Upper lobe of right lung (tissue), 1 donor: Measurements from ENCODE around the gene CIC. TPM values are rescaled to one million over a fixed set of nuclear protein-coding genes. Genes with fewer than 3 reads are reported as not detected.

Experiments
- ATAC-seq: fragments of 200-7000 bp; cut with Tn5 transposase; one replicate; pipeline ENCODE4 v1.9.1; 2020; ENCODE audit warnings: mild to moderate bottlenecking, moderate library complexity
- DNase-seq: peaks from one replicate; pipeline ENCODE4 v3.0.0-alpha.2; 2020
- H3K27ac ChIP-seq: fragments of 200-600 bp; one replicate; pipeline ENCODE4 v1.8.0; 2022
- H3K27me3 ChIP-seq: fragments of 200-600 bp; one replicate; pipeline ENCODE4 v1.8.0; 2022; ENCODE audit warnings: mild to moderate bottlenecking
- H3K36me3 ChIP-seq: fragments of 200-600 bp; one replicate; pipeline ENCODE4 v1.8.0; 2022
- H3K4me1 ChIP-seq: fragments of 200-600 bp; one replicate; pipeline ENCODE4 v1.8.0; 2022
- H3K4me3 ChIP-seq: fragments of 200-600 bp; one replicate; pipeline ENCODE4 v1.8.0; 2022; ENCODE audit warnings: mild to moderate bottlenecking
- H3K9me3 ChIP-seq: fragments of 200-600 bp; one replicate; pipeline ENCODE4 v1.8.0; 2022
- CTCF ChIP-seq: fragments of 200-600 bp; IDR thresholded peaks from one replicate; pipeline ENCODE4 v1.8.0; 2022; ENCODE audit warnings: antibody characterized with exemption
- intact Hi-C: fragments of 100-400 bp; cut with DNase I; formaldehyde crosslinking; loops from one replicate; pipeline ENCODE4 v1.11.0; 2022
- total RNA-seq: library from RNA; stranded (reverse); fragmentation: NEBNext Ultra II Directional; extraction: Animal tissue kit (Norgen Biotek cat#: 25700); gene quantifications from one replicate; pipeline ENCODE4 v1.2.1, GENCODE V29; 2021
- donor health status: DM: no; HTN: yes; CAD: no; lungs with severe emphysema.

Gene CIC
- total RNA-seq, 1 donor from 2014 or later = 76.7 TPM

DNA sequence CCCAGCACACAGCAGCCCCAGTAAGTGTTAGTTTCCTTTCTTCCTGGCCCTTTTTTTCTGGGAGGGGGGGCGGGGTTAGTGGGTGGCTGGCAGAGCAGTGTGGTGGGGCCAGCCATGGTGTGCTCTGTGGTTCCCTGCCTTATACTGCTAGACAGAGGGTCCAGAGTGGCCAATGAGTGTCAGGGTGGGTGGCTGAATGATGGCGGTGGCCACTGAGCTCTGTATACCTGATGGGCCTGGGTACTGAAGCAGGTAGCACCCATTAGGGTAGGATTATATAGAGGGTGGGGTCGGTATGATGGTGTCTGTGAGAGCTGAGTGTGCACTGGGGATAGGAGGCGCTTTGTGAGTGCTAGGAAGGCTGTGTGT is 13.8 kb downstream of the CIC start:
- Histone ChIP-seq H3K9me3 (no peaks in the 10 kb centered on the region), H3K4me3 (peak overlapping the region; percentile 52), H3K36me3 (peaks cover 11% of the 10 kb centered on the region), H3K27me3 (no peaks in the 10 kb centered on the region), H3K27ac (peak overlapping the region; percentile 80), H3K4me1 (peaks cover 60% of the 10 kb centered on the region)
- no peak for TF ChIP-seq CTCF
- DNase-seq (no peak), ATAC-seq (no peak)
- intact Hi-C loops = no loop called here

DNA sequence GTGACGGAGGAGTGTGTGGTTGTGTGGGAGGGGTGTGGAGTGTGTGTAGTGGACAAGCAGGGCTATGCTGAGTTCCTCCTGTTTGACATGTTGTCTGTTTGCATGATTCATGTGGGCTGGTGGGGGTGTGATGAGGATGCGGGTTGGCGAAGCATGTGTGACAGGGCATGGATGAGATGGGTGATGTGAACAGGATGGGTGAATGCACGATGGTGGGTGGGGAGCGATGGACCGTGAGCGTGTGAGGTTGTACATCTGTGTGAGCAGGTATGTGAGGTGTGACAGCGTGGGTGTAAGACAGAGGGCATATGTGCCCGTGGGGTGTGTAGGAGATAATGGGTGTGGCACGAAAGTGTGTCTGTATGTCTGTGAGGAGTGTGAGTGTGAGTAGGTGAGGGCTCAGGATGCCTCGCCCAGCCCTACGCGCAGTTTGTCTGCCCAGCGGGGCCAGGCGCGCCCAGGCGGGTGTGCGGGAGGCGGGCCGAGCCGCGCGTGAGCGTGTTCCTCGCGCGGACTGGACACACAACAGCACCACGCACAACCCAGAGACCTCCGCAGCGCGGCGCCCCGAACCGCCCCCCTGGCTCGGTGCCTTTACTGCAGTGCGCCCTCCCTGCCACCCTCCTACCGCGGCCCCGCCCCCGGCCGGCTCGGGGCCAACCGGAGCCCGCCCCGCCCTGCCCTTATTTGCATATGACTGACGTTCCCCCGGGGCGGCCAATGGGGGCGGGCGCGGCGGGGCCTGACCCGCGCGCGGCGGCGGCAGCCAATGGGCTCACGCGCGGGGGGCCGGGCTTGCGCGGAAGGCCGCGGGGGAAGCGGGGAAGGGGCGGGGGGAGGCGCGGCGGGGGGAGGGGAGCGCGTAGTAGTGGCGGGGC is 14.4 kb downstream of the CIC start:
- H3K4me1 ChIP-seq = peaks cover 54% of the 10 kb centered on the region
- ATAC-seq (peak; percentile 83), DNase-seq (peak; percentile 98)
- no peaks in the 10 kb centered on the region for H3K27me3 ChIP-seq
- H3K4me3 ChIP-seq = peak overlapping the region; percentile 52
- no peaks in the 10 kb centered on the region for H3K9me3 ChIP-seq
- peak overlapping the region; percentile 80 for H3K27ac ChIP-seq
- intact Hi-C loops = no loop called here
- TF ChIP-seq CTCF = no peak
- H3K36me3 ChIP-seq = peaks cover 17% of the 10 kb centered on the region

- Histone ChIP-seq H3K4me1 (peaks cover 47% of the 10 kb centered on the region), H3K9me3 (no peaks in the 10 kb centered on the region), H3K36me3 (peaks cover 23% of the 10 kb centered on the region), H3K27ac (peak overlapping the region; percentile 66), H3K4me3 (peak overlapping the region; percentile 26), H3K27me3 (no peaks in the 10 kb centered on the region)
- DNase-seq (peak; percentile 94), ATAC-seq (peak; percentile 75)
- intact Hi-C loops = no loop called here
- no peak for TF ChIP-seq CTCF
Observed at GRCh38 chr19:42284066-42284501, 15.0 kb downstream of the CIC start.

DNA sequence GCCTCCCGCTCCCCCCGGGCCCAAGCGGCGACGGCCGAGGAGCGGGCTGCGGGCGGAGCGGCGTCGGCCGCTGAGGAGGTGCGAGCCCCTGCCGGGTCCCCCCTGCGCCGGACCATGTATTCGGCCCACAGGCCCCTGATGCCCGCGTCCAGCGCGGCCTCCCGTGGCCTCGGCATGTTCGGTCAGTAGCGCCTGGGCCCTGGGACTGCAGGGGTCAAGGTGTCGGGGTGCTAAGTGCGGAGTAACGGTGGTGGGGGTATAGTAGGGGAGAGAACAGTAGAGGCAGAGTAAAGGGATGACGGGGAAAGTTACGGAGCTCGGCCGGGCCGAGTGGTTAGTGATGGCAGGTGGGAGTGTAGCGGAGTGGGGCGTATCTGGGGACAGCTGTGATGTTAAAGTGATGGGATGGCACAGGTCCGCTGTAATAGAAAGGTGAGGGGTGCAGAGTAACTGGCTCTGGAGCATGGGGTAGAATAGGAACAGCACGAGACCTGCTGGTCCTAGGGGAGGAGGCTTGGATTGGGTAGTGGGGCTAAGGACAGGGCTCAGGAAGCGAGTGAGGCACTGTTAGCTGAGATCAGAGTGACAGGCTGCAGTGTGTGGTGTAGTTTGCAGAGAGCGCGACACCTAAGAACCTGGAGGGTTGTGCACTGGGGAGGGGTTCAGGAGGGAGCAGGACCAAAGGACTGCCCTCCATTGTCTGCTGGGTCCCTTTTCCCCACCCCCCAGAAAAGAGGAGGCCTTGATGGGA is 15.7 kb downstream of the CIC start:
- no peaks in the 10 kb centered on the region for H3K27me3 ChIP-seq
- DNase-seq (no peak), ATAC-seq (no peak)
- peaks cover 30% of the 10 kb centered on the region for H3K36me3 ChIP-seq
- H3K9me3 ChIP-seq = no peaks in the 10 kb centered on the region
- no peak for TF ChIP-seq CTCF
- peak overlapping the region; percentile 61 for H3K4me3 ChIP-seq
- H3K27ac ChIP-seq = peak overlapping the region; percentile 42
- peaks cover 42% of the 10 kb centered on the region for H3K4me1 ChIP-seq
- intact Hi-C loops = no loop called here

DNA sequence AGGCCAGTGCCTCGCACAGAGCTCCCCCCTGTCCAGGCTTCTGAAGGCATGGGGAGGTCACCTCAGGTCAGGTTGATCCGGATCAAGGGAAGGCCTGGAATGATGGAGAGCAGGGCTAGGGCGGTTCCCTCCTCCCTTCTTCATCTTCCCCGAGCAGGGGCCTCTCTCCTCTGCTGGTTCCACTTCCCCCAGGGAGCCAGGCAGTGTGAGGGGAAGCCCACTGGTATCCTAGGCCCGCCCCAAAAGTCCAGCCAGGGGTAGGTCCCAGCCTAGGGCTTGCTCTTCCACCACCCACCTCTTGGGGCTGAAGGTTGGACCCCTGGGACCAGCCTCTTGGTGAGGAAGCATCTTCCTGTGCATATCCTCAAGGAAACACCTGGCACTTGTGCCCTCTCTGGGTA is 16.5 kb downstream of the CIC start:
- no peak for DNase-seq
- no peaks in the 10 kb centered on the region for H3K27me3 ChIP-seq
- peaks cover 38% of the 10 kb centered on the region for H3K36me3 ChIP-seq
- intact Hi-C loops = no loop called here
- no peak for ATAC-seq
- H3K4me1 ChIP-seq = peaks cover 42% of the 10 kb centered on the region
- no peak for TF ChIP-seq CTCF
- H3K4me3 ChIP-seq = peak overlapping the region; percentile 61
- peak overlapping the region; percentile 42 for H3K27ac ChIP-seq
- no peaks in the 10 kb centered on the region for H3K9me3 ChIP-seq
